Liver (tissue), 9 donors: ENCODE results near the gene DBH. TPM values are rescaled to one million over a fixed set of nuclear protein-coding genes. Genes with fewer than 3 reads are reported as not detected.
"Not testable (repeated sequence)": the region's sequence is repeated elsewhere in the genome, so short reads cannot be mapped to it uniquely, and the experiment has no call there.

ENCODE experiments used
- DNase-seq: peaks from one replicate; pipeline ENCODE4 v3.0.0-alpha.2; 2017; ENCODE audit warnings: low spot score
- H3K27ac ChIP-seq, 2 donors: one replicate each; pipeline ENCODE4 v1.7.0; 2013; ENCODE audit warnings: inconsistent platforms in 2 of 2, low read length in 2 of 2, control low read depth in 1 of 2, low read depth in 1 of 2, mild to moderate bottlenecking in 1 of 2
- H3K27me3 ChIP-seq, 4 donors: one replicate each; pipeline versions ENCODE4 v1.6.1 to v1.7.0; 2013; ENCODE audit warnings: low read length in 3 of 4, inconsistent platforms in 1 of 4, mild to moderate bottlenecking in 1 of 4, moderate library complexity in 1 of 4; ENCODE audit not compliant: control insufficient read depth in 4 of 4, insufficient read depth in 4 of 4
- H3K36me3 ChIP-seq, 4 donors: one replicate each; pipeline versions ENCODE4 v1.6.1 to v1.7.0; 2013; ENCODE audit warnings: low read length in 3 of 4, mild to moderate bottlenecking in 3 of 4, low read depth in 1 of 4, moderate library complexity in 1 of 4; ENCODE audit not compliant: control insufficient read depth in 4 of 4, insufficient read depth in 3 of 4
- H3K4me1 ChIP-seq, 4 donors: one replicate each; pipeline versions ENCODE4 v1.6.1 to v1.7.0; 2013; ENCODE audit warnings: low read length in 3 of 4, mild to moderate bottlenecking in 3 of 4, moderate library complexity in 1 of 4; ENCODE audit not compliant: control insufficient read depth in 4 of 4, insufficient read depth in 4 of 4
- H3K4me3 ChIP-seq, 3 donors: one replicate each; pipeline versions ENCODE4 v1.6.1 to v1.7.0; 2013; ENCODE audit warnings: low read length in 3 of 3, control low read depth in 1 of 3, low read depth in 1 of 3, mild to moderate bottlenecking in 1 of 3
- H3K9ac ChIP-seq, 2 donors: one replicate each; pipeline ENCODE4 v1.7.0; 2013; ENCODE audit warnings: low read length in 2 of 2, mild to moderate bottlenecking in 2 of 2, moderate library complexity in 2 of 2, control low read depth in 1 of 2, low read depth in 1 of 2
- H3K9me3 ChIP-seq, 4 donors: one replicate each; pipeline versions ENCODE4 v1.6.1 to v1.7.0; 2013; ENCODE audit warnings: low read length in 3 of 4; ENCODE audit not compliant: control insufficient read depth in 4 of 4
- EGR1 ChIP-seq, 2 donors: IDR thresholded peaks; 2 replicates each; pipeline ENCODE4 v1.6.1; 2016 to 2018; ENCODE audit warnings: antibody characterized with exemption in 2 of 2, low read depth in 2 of 2
- FOXA1 ChIP-seq: IDR thresholded peaks from 2 replicates; pipeline ENCODE4 v1.6.1; 2016; ENCODE audit warnings: antibody characterized with exemption
- GABPA ChIP-seq, 2 donors: IDR thresholded peaks in 1 of 2; conservative IDR thresholded peaks in 1 of 2; 2 replicates each; pipeline ENCODE4 v1.6.1; 2016; ENCODE audit warnings: antibody characterized with exemption in 2 of 2, mild to moderate bottlenecking in 1 of 2, moderate library complexity in 1 of 2
- HNF4A ChIP-seq, 2 donors: conservative IDR thresholded peaks; 2 replicates each; pipeline ENCODE4 v1.6.1; 2016; ENCODE audit warnings: antibody characterized with exemption in 2 of 2, mild to moderate bottlenecking in 2 of 2
- HNF4G ChIP-seq: IDR thresholded peaks from 2 replicates; pipeline ENCODE4 v1.6.1; 2016; ENCODE audit warnings: antibody characterized with exemption
- JUND ChIP-seq, 2 donors: IDR thresholded peaks; 2 replicates each; pipeline ENCODE4 v1.6.1; 2016; ENCODE audit warnings: antibody characterized with exemption in 2 of 2
- NR2F2 ChIP-seq: IDR thresholded peaks from 2 replicates; pipeline ENCODE4 v1.6.1; 2016; ENCODE audit warnings: antibody characterized with exemption
- RAD21 ChIP-seq, 2 donors: IDR thresholded peaks; 2 replicates each; pipeline ENCODE4 v1.6.1; 2016; ENCODE audit warnings: antibody characterized with exemption in 2 of 2, mild to moderate bottlenecking in 2 of 2
- REST ChIP-seq: IDR thresholded peaks from 2 replicates; pipeline ENCODE4 v1.6.1; 2016; ENCODE audit warnings: antibody characterized with exemption, mild to moderate bottlenecking
- RXRA ChIP-seq, 2 donors: IDR thresholded peaks; 2 replicates each; pipeline ENCODE4 v1.6.1; 2017 to 2018; ENCODE audit warnings: antibody characterized with exemption in 2 of 2, mild to moderate bottlenecking in 1 of 2
- SP1 ChIP-seq: IDR thresholded peaks from 2 replicates; pipeline ENCODE4 v1.6.1; 2018; ENCODE audit warnings: antibody characterized with exemption, mild to moderate bottlenecking
- TAF1 ChIP-seq: conservative IDR thresholded peaks from 2 replicates; pipeline ENCODE4 v1.6.1; 2016; ENCODE audit warnings: antibody characterized with exemption, mild to moderate bottlenecking
- YY1 ChIP-seq: IDR thresholded peaks from 2 replicates; pipeline ENCODE4 v1.6.1; 2016; ENCODE audit warnings: antibody characterized with exemption, mild to moderate bottlenecking
- WGBS: extraction: QIAGEN DNeasy Blood & Tissue Kit; methylation state at CpG from one replicate; pipeline ENCODE4 v1.1.7; 2013; 5-methylcytosine and 5-hydroxymethylcytosine counted together
- polyA plus RNA-seq, 2 donors: library from polyadenylated mRNA; stranded (reverse) in 1 of 2; unstranded in 1 of 2; fragments of 200-250 nt in 1 of 2; fragments of >200 nt in 1 of 2; fragmentation: Nextera tagmentation in 1 of 2; extraction: Ambion mirVana in 1 of 2; gene quantifications; one replicate each; pipeline versions ENCODE4 v1.2.1 to v1.2.3, GENCODE V29; 2013 to 2015
- total RNA-seq, 2 donors: library from RNA; depleted of rRNA; stranded (reverse); fragments of >200 nt; gene quantifications; one replicate each; pipeline ENCODE4 v1.2.3, GENCODE V29; 2014
- TF ChIP-seq, protein P1 (sequence below): IDR thresholded peaks from 2 replicates; pipeline ENCODE4 v1.6.1; 2016; ENCODE audit warnings: antibody characterized with exemption
- TF ChIP-seq, protein P2 (sequence below): IDR thresholded peaks from 2 replicates; pipeline ENCODE4 v1.6.1; 2016; ENCODE audit warnings: antibody characterized with exemption
- TF ChIP-seq, protein P3 (sequence below): fragments of 150-350 bp; IDR thresholded peaks from 2 replicates; pipeline ENCODE4 v1.5.1; 2017; ENCODE audit warnings: improper control_type of control experiment, low read depth, low read length; ENCODE audit not compliant: missing input control
- donor health status: healthy.
- donor health status: healthy.
- donor health status: healthy.
- donor health status: healthy.
- donor health status: healthy.

The DBH gene
- total and polyA plus RNA-seq, 4 donors = 0.37 to 21.2 (median 2.5) TPM

DNA sequence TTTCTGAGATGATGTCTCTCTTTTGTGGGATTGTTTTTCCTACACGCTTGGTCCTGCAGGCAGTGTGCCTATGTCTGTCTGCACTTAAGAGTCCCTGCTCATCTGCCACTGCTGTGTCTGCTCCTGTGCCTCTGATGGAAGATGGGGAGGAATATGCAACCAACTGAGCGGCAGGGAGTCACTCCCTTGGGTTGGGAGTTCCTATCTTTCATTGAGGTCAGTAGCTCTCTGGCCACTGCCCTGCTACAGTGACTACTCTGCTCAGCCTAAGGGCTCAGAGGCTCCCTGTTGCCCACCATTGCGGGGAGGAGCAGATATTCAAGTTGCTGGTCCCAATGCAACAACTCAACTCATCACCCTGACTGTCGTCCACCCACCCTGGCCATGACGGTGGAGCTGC lies 13.6 kb upstream of the DBH start:
- TF ChIP-seq GABPA (IDR thresholded peaks at IDR 0.05 in 1 of 2, conservative IDR thresholded peaks at IDR 0.05 in 1 of 2) = no peak
- no peak for TF ChIP-seq JUND (IDR thresholded peaks at IDR 0.05)
- H3K4me3 ChIP-seq = no peak overlapping the region
- no peak for DNase-seq
- H3K27ac ChIP-seq = no peak overlapping the region
- WGBS = 70% methylated on average over 5 of the region's 5 CpGs
- no peaks in the 10 kb centered on the region for H3K4me1 ChIP-seq
- H3K27me3 ChIP-seq = peaks cover 0 to 3% (median under 1%) of the 10 kb centered on the region in 4 donors
- H3K9me3 ChIP-seq = no peaks in the 10 kb centered on the region
- H3K36me3 ChIP-seq = no peaks in the 10 kb centered on the region
- no peak overlapping the region for H3K9ac ChIP-seq

DNA sequence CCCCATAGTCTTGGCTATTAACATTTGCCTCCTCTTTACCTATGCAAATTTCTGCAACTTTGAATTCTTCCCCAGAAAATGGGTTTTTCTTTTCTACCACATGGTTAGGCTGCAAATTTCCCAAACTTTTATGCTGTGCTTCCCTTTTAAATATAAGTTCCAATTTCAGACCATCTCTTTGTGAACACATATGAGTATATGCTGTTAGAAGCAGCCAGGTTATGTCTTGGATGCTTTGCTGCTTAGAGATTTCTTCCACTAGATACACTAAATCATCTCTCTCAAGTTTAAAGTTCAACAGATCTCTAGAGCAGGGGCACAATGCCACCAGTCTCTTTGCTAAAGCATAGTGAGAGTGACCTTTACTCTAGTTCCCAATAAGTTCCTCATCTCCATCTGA lies 10.2 kb upstream of the DBH start:
- not testable (repeated sequence) for H3K36me3 ChIP-seq, H3K9me3 ChIP-seq, H3K4me3 ChIP-seq, H3K27me3 ChIP-seq, H3K4me1 ChIP-seq, H3K9ac ChIP-seq, H3K27ac ChIP-seq, DNase-seq

- Histone ChIP-seq H3K36me3 (no peaks in the 10 kb centered on the region), H3K27me3 (peaks cover 0 to 3% (median 0%) of the 10 kb centered on the region in 4 donors), H3K4me1 (no peaks in the 10 kb centered on the region), H3K4me3 (no peak overlapping the region), H3K9ac (no peak overlapping the region), H3K9me3 (no peaks in the 10 kb centered on the region), H3K27ac (no peak overlapping the region)
- 79% methylated on average over 3 of the region's 3 CpGs for WGBS
- TF ChIP-seq EGR1 (IDR thresholded peaks at IDR 0.05; ENCODE audit: low read depth in 2 of 2) = no peak
- TF ChIP-seq YY1 = no peak
- no peak for TF ChIP-seq NR2F2
- TF ChIP-seq FOXA1 = no peak
- no peak for TF ChIP-seq JUND (IDR thresholded peaks at IDR 0.05)
- TF ChIP-seq TAF1 = no peak
- no peak for TF ChIP-seq HNF4G
- TF ChIP-seq RAD21 (IDR thresholded peaks at IDR 0.05) = no peak
- no peak for TF ChIP-seq SP1
- TF ChIP-seq, protein P1, sequence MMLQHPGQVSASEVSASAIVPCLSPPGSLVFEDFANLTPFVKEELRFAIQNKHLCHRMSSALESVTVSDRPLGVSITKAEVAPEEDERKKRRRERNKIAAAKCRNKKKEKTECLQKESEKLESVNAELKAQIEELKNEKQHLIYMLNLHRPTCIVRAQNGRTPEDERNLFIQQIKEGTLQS = no peak
- no peak for TF ChIP-seq RXRA (IDR thresholded peaks at IDR 0.05)
- no peak for TF ChIP-seq REST
- no peak for TF ChIP-seq HNF4A (conservative IDR thresholded peaks at IDR 0.05)
- TF ChIP-seq, protein P2, sequence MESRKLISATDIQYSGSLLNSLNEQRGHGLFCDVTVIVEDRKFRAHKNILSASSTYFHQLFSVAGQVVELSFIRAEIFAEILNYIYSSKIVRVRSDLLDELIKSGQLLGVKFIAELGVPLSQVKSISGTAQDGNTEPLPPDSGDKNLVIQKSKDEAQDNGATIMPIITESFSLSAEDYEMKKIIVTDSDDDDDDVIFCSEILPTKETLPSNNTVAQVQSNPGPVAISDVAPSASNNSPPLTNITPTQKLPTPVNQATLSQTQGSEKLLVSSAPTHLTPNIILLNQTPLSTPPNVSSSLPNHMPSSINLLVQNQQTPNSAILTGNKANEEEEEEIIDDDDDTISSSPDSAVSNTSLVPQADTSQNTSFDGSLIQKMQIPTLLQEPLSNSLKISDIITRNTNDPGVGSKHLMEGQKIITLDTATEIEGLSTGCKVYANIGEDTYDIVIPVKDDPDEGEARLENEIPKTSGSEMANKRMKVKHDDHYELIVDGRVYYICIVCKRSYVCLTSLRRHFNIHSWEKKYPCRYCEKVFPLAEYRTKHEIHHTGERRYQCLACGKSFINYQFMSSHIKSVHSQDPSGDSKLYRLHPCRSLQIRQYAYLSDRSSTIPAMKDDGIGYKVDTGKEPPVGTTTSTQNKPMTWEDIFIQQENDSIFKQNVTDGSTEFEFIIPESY = no peak
- TF ChIP-seq, protein P3, sequence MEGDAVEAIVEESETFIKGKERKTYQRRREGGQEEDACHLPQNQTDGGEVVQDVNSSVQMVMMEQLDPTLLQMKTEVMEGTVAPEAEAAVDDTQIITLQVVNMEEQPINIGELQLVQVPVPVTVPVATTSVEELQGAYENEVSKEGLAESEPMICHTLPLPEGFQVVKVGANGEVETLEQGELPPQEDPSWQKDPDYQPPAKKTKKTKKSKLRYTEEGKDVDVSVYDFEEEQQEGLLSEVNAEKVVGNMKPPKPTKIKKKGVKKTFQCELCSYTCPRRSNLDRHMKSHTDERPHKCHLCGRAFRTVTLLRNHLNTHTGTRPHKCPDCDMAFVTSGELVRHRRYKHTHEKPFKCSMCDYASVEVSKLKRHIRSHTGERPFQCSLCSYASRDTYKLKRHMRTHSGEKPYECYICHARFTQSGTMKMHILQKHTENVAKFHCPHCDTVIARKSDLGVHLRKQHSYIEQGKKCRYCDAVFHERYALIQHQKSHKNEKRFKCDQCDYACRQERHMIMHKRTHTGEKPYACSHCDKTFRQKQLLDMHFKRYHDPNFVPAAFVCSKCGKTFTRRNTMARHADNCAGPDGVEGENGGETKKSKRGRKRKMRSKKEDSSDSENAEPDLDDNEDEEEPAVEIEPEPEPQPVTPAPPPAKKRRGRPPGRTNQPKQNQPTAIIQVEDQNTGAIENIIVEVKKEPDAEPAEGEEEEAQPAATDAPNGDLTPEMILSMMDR = no peak
- TF ChIP-seq GABPA (IDR thresholded peaks at IDR 0.05 in 1 of 2, conservative IDR thresholded peaks at IDR 0.05 in 1 of 2) = no peak
- no peak for DNase-seq
Observed at GRCh38 chr9:133627341-133627740, 8.8 kb upstream of the DBH start.
